Dendritic cell treated with granulocyte-macrophage colony-stimulating factor and Interleukin-4, amounts not matched to agents 40 ng/mL and 50 ng/mL, for 4 days (primary cell): Measurements from ENCODE around the gene CANT1.
"Not testable (repeated sequence)": the region's sequence is repeated elsewhere in the genome, so short reads cannot be mapped to it uniquely, and the experiment has no call there.

Experiments
- H3K27ac Mint-ChIP-seq: one replicate; pipeline ENCODE4 v1.8.0; 2022; ENCODE audit warnings: mild to moderate bottlenecking, mixed read lengths
- H3K27me3 Mint-ChIP-seq: one replicate; pipeline ENCODE4 v1.8.0; 2022; ENCODE audit warnings: mild to moderate bottlenecking, mixed read lengths
- H3K36me3 Mint-ChIP-seq: one replicate; pipeline ENCODE4 v1.8.0; 2022; ENCODE audit warnings: low read depth, mixed read lengths
- H3K4me1 Mint-ChIP-seq: one replicate; pipeline ENCODE4 v1.8.0; 2022; ENCODE audit warnings: low read depth, mixed read lengths
- H3K4me3 Mint-ChIP-seq: one replicate; pipeline ENCODE4 v1.8.0; 2022; ENCODE audit warnings: mild to moderate bottlenecking, moderate library complexity, mixed read lengths
- H3K9me3 Mint-ChIP-seq: one replicate; pipeline ENCODE4 v1.8.0; 2022; ENCODE audit warnings: mixed read lengths
- intact Hi-C: fragments of 100-400 bp; cut with micrococcal nuclease; formaldehyde crosslinking; loops from one replicate; pipeline ENCODE4 v1.15.0; 2022

Gene CANT1

DNA sequence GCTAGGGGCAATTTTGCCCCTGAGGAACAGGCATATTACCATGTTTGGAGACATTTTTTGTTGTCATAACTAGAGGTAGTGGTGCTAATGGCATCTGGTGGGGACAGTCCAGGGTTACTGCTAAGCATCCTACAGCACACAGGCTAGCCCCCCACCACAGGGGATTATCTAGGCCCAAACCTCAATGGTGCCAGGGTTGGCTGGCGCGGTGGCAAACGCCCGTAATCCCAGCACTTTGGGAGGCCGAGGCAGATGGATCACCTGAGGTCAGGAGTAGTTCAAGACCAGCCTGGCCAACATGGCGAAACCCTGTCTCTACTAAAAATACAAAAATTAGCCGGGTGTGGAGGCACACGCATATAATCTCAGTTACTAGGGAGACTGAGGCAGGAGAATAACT, 29.6 kb upstream of the CANT1 start:
- H3K9me3 Mint-ChIP-seq: no peaks in the 10 kb centered on the region
- H3K27ac Mint-ChIP-seq: no peak overlapping the region
- H3K4me1 Mint-ChIP-seq: peaks cover 31% of the 10 kb centered on the region
- intact Hi-C loops: no loop called here
- H3K27me3 Mint-ChIP-seq: peaks cover 25% of the 10 kb centered on the region
- no peak overlapping the region for H3K4me3 Mint-ChIP-seq
- no peaks in the 10 kb centered on the region for H3K36me3 Mint-ChIP-seq

DNA sequence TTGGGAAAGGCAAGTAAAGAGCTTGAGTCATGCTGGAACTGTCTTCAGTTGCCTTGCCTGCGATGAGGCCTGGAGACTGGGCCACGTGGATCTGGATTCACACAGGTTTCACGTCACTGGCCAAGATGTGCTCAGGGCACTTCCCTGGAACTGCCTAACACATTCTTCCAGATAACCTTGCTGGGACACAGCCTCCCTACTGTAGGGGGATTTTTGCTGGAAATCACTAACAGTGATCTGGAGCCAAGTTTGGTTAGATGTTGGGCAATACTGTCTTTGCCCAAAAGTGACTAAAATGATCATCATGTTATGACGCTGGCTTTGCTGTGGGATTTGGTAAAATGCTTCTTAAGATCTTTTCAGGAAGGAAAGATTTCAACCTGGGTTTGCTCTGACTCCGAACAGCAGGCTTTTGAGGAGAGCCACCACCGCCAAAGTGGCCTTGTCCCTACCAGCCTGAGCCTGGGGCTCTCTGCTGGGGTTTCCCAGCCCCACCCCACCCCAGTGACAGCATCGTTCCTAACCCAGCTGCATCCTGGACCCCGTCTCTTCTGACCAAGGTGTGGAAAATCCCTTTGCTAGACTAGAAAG, 29.1 kb upstream of the CANT1 start:
- H3K4me1 Mint-ChIP-seq: peaks cover 31% of the 10 kb centered on the region
- H3K27me3 Mint-ChIP-seq: peaks cover 25% of the 10 kb centered on the region
- no peaks in the 10 kb centered on the region for H3K9me3 Mint-ChIP-seq
- peak overlapping the region; percentile 14 for H3K27ac Mint-ChIP-seq
- H3K4me3 Mint-ChIP-seq: no peak overlapping the region
- intact Hi-C loops: no loop called here
- H3K36me3 Mint-ChIP-seq: no peaks in the 10 kb centered on the region

DNA sequence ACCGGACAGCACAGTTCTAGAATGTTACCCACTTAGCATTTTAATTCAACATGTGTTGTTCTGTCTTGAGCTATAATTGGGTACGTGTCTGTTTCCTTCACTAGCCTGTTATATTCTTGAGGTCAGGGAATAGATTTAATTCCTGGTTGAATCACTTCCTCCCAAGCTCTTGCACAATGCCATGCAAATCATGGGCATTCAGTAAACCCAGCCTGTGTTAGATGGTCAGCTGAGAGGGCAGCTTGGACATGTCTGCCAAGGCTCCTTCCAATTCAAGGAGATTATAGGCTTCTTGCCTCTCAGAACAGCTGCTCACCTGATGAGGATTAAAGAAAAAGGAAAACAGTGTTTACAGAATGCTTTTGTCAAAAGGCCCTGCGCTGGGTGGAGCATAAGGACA, 27.0 kb upstream of the CANT1 start:
- peaks cover 31% of the 10 kb centered on the region for H3K4me1 Mint-ChIP-seq
- no peak overlapping the region for H3K4me3 Mint-ChIP-seq
- no peaks in the 10 kb centered on the region for H3K9me3 Mint-ChIP-seq
- H3K27ac Mint-ChIP-seq: no peak overlapping the region
- no peaks in the 10 kb centered on the region for H3K36me3 Mint-ChIP-seq
- H3K27me3 Mint-ChIP-seq: peaks cover 40% of the 10 kb centered on the region
- intact Hi-C loops: no loop called here

DNA sequence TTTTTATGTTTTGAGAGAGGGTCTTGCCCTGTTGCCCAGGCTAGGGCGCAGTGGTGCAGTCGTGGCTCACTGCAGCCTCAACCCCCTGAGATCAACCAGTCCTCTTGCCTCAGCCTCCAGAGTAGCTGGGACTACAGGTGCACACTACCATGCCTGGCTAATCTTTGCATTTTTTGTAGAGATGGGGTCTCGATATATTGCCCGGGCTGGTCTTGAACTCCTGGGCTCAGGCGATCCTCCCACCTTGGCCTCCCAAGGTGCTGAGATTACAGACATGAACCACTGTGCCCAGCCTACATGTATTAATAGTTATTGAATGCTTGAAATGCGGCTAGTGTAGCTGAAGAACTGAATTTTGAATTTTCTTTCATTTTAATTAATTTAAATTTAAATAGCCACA, 26.6 kb upstream of the CANT1 start:
- no peaks in the 10 kb centered on the region for H3K36me3 Mint-ChIP-seq
- H3K4me3 Mint-ChIP-seq: no peak overlapping the region
- peaks cover 44% of the 10 kb centered on the region for H3K27me3 Mint-ChIP-seq
- intact Hi-C loops: no loop called here
- H3K27ac Mint-ChIP-seq: no peak overlapping the region
- peaks cover 31% of the 10 kb centered on the region for H3K4me1 Mint-ChIP-seq
- no peaks in the 10 kb centered on the region for H3K9me3 Mint-ChIP-seq

DNA sequence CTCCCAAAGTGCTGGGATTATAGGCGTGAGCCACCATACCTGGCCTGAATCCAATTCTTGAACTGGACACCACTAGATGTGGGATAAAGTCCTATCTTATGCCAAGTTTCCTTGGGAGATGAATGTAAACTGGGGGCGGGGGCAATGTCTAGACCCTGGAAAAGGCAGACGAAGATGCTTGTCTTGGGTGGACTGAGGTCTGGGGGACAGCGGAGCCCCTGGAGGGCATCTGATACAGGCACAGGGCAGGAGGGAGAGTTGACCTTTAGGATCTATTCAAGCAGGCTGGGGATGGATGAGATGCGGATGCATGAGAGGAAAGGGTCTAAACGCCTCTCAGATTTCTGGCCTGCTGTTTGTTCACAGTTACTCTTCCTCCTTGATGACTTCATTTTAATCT, 26.1 kb upstream of the CANT1 start:
- Mint-ChIP-seq H3K27ac (no peak overlapping the region), H3K4me3 (no peak overlapping the region), H3K27me3 (peaks cover 48% of the 10 kb centered on the region), H3K36me3 (no peaks in the 10 kb centered on the region), H3K9me3 (no peaks in the 10 kb centered on the region), H3K4me1 (peaks cover 31% of the 10 kb centered on the region)
- intact Hi-C loops: no loop called here

DNA sequence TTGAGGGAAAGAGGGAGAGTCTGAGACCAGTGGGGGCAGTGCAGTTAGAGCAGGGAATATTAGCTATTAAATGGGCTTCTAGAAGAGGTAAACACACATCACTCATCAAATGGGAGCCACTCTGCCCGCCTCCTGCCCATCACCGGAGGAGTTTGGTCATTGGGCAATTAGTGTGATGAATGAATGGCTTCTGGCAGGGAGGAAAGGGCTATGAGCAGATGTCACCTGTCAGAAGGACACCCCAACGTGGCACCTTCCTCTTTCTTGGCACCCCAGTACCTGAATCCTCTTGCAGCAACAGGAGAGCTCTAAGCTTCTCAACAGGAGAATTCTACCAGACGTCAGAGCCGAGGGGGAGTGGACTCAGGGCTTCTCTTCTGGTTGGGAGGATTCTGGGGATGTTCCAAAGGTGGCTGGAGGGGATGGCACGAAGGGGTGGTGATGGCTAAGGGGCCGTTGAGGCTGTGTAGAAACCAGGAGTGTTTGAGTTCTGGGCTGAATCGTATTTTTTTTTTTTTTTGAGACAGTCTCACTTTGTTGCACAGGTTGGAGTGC, 25.4 kb upstream of the CANT1 start:
- Mint-ChIP-seq H3K27ac (no peak overlapping the region), H3K4me3 (no peak overlapping the region), H3K36me3 (no peaks in the 10 kb centered on the region), H3K27me3 (peaks cover 51% of the 10 kb centered on the region), H3K4me1 (peaks cover 26% of the 10 kb centered on the region), H3K9me3 (no peaks in the 10 kb centered on the region)
- intact Hi-C loops: no loop called here

DNA sequence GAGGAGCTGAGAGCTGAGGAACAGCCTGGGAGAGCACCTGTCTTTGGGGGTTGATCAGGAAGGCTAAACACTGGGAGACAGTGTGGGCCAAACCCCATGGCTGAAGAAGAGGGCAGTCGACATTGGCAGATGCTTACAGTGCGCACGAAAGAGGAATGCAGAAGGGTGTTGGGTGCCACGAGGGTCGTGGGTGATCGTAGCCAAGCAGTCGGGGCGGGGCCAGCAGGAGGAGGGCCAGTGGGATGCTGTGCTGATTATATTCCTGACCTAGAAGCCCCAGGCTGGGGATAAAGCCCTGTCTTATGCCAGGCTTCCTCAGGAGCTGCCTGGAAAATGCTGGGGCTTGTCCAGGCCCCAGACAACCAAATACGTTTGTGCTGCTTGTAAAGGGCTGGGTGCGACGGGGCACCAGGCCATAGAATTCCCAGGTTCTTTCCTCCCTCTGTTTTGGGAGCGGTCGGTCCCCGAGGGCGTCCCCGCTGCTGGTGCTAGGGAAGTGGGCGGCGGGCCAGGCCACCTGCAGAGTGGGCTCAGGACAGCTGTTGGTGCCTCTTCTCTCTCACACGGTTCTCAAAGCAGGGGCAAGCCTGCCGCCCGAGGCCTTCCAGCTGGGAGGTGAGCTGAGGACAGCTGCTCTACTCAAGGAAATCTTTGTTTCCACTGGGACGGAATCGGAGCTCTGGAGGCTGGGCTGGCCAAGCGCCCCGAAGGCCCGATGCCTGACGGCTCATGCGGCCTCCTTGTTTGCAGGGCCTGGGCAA, 24.4 kb upstream of the CANT1 start:
- H3K4me1 Mint-ChIP-seq: peaks cover 22% of the 10 kb centered on the region
- H3K36me3 Mint-ChIP-seq: no peaks in the 10 kb centered on the region
- intact Hi-C loops: no loop called here
- no peak overlapping the region for H3K4me3 Mint-ChIP-seq
- no peak overlapping the region for H3K27ac Mint-ChIP-seq
- peaks cover 56% of the 10 kb centered on the region for H3K27me3 Mint-ChIP-seq
- H3K9me3 Mint-ChIP-seq: no peaks in the 10 kb centered on the region

DNA sequence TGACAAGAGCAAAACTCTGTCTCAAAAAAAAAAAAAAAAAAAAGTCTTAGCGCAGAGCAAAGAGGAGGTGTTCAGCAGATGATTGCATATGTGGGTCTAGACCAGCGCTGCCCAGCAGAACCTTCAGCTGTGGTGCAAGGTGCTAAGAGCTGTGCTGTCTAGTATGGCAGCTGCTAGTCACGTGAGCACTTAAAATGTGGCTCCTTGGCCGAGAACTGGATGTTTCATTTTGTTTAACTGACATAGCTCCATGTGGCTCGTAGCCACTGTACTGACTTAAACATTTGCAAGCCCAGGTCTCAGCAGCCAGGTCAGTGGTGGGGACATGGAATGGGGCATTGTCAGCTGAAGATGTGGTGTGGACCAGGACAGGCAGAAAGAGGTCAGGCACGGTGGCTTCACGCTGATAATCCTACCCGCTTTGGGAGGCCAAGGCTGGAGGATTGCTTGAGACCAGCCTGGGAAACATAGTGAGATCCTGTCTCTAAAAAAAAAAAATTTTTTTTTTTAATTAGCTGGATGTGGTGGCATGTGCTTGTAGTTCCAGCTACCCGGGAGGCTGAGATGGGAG, 23.6 kb upstream of the CANT1 start:
- intact Hi-C loops: no loop called here
- peaks cover 64% of the 10 kb centered on the region for H3K27me3 Mint-ChIP-seq
- H3K4me1 Mint-ChIP-seq: peaks cover 14% of the 10 kb centered on the region
- no peaks in the 10 kb centered on the region for H3K36me3 Mint-ChIP-seq
- no peak overlapping the region for H3K27ac Mint-ChIP-seq
- no peaks in the 10 kb centered on the region for H3K9me3 Mint-ChIP-seq
- H3K4me3 Mint-ChIP-seq: no peak overlapping the region

DNA sequence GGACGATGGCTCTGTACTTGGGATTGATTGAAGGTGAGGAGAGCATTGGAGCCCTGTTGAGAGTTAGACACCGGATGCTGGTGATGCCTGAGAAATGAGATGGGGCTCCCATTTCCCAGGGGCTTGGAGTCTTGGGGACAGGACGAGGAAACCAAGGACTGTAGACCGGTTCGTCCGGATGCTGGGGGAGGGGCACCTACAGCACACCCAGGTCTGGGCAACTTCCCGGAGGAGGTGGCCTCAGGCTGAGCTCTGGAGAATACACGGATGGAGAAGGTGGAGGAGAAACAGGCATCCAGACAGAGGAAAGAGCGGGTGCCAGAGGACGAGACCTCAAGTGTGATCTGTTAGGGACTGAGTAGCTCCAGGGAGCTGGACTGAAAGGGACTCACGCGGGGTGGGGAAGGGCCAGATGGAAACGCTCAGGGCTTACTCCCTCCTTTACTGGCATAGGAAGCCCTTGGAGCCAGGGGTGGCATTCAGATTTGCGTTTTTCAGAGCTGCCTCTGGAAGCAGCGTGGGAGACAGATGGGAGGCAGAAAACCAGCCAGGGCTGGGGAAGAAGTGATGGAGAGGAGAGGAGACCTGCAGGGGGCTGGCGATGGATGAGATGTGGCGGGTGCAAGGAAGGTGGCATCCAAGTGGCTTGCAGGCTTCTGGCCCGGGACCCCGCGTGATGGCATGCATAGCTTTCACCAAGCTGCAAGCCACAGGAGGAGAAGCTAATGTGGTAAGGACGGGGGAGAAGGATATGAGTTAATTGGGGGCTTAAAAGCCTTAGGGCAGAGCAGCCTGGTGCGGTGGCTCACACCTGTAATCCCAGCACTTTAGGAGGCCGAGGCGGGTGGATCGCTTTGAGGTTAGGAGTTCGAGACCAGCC, 22.7 kb upstream of the CANT1 start:
- no peak overlapping the region for H3K4me3 Mint-ChIP-seq
- no peak overlapping the region for H3K27ac Mint-ChIP-seq
- H3K9me3 Mint-ChIP-seq: no peaks in the 10 kb centered on the region
- peaks cover 19% of the 10 kb centered on the region for H3K4me1 Mint-ChIP-seq
- peaks cover 73% of the 10 kb centered on the region for H3K27me3 Mint-ChIP-seq
- intact Hi-C loops: no loop called here
- H3K36me3 Mint-ChIP-seq: no peaks in the 10 kb centered on the region

DNA sequence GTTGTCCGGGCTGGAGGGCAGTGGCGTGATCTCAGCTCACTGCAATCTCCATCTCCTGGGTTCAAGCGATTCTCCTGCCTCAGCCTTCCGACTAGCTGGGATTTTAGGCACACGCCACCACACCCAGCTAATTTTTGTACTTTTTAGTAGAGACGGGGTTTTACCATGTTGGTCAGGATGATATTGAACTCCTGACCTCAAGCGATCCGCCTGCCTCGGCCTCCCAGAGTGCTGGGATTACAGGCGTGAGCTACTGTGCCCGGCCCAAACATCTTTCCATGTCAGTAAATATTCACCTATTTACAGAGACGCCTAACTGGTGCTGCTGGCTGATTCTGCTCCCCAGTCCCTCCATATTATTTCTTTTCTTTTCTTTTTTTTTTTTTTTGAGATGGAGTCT, 21.1 kb upstream of the CANT1 start:
- Mint-ChIP-seq H3K4me1 (peaks cover 17% of the 10 kb centered on the region), H3K27me3 (peaks cover 85% of the 10 kb centered on the region)
- H3K9me3 Mint-ChIP-seq, H3K36me3 Mint-ChIP-seq, H3K4me3 Mint-ChIP-seq, intact Hi-C loops, H3K27ac Mint-ChIP-seq: not testable (repeated sequence)

DNA sequence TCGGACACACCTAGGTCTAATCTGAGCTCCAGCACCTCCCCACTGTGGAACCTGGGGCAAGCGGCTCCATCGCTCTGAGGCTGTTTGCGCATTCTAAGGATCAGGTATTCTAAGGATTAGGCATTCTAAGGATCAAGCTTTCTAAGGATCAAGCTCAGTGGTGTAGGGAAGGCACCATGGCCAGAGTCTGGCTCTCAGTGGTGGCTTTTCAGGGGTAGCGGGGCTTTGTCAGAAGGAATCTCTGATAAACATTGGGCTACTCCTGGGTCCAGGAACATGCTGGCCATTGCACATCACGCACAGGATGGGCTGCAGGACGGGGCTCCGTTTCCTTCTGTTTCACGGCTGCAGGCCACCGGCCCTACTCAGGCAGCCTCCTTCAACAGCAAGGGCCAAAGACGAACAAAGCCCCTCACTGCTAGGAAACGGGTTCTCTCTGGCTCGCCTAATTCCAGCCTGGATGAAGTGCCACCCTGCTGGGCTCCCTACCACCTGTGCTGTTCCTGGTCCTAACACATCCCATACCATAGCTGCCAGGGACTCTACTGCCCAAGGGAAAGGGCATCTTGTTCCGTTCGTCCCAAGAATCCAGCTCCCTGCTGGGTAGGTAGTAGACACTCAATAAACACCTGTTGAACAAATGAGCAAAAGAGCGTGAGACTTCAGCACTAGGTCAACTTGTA, 19.9 kb upstream of the CANT1 start:
- H3K27ac Mint-ChIP-seq: no peak overlapping the region
- peaks cover 85% of the 10 kb centered on the region for H3K27me3 Mint-ChIP-seq
- H3K9me3 Mint-ChIP-seq: no peaks in the 10 kb centered on the region
- intact Hi-C loops: no loop called here
- no peak overlapping the region for H3K4me3 Mint-ChIP-seq
- H3K36me3 Mint-ChIP-seq: no peaks in the 10 kb centered on the region
- H3K4me1 Mint-ChIP-seq: peaks cover 26% of the 10 kb centered on the region

DNA sequence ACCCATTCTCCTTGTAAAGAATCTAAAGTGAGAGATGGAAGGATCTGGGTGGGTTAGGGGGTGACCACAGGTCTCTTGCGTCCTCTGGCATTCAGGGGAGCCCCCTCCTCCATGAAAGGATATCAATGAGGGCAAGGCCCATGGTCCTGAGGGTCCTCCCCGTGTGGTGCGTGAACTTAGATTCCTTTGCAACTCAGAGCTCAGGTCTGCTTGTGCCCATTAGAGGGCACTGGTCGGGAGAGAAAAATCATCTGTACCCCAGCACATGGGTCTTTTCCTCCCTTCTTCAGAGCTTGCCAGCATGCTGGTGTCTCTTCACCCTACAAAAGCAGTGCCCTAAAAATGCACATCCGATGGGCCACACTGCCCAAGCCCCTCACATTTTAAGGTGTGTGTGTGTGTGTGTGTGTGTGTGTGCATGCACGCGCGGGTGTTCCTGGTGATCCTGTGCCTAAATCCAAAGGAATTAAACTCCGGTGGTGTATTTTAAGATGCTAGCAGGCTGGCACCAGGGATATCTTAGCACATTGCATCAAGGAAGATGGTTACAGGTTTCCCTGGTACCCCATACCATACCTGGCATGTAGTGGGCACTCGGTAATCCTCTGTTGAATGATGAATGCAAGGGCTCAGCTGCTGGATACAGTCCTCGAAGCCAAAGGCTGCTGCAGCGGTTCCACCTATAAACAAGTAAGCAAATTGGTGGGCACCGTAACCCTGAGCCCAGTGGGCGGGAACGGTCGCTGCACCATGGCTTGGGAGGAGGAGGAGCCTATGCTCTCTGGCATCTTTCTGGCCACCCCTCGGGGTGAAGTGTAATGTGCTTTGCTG, 19.1 kb upstream of the CANT1 start:
- no peaks in the 10 kb centered on the region for H3K9me3 Mint-ChIP-seq
- peaks cover 87% of the 10 kb centered on the region for H3K27me3 Mint-ChIP-seq
- H3K4me1 Mint-ChIP-seq: peaks cover 33% of the 10 kb centered on the region
- no peak overlapping the region for H3K27ac Mint-ChIP-seq
- intact Hi-C loops: no loop called here
- H3K36me3 Mint-ChIP-seq: no peaks in the 10 kb centered on the region
- H3K4me3 Mint-ChIP-seq: no peak overlapping the region
